GM21619 (cell line): ENCODE measurements around the gene UBE2H.
"Not testable (repeated sequence)": the region's sequence is repeated elsewhere in the genome, so short reads cannot be mapped to it uniquely, and the experiment has no call there.

Experiments used
- ATAC-seq: cut with Tn5 transposase; IDR thresholded peaks from one replicate; pipeline ENCODE4 v1.9.1; 2021; ENCODE audit not compliant: unreplicated experiment

Gene UBE2H

GRCh38 chr7:129825209-129825970 lies 127.4 kb downstream of the UBE2H start:
- ATAC-seq, result peak; percentile 60

- ATAC-seq, result peak; percentile 42
Measured at GRCh38 chr7:129824291-129825208, 128.2 kb downstream of the UBE2H start.

GRCh38 chr7:129823143-129823542 lies 129.6 kb downstream of the UBE2H start:
- not testable (repeated sequence) for ATAC-seq

- no peak for ATAC-seq
Measured at GRCh38 chr7:129821476-129821875, 131.3 kb downstream of the UBE2H start.

- ATAC-seq, result no peak
Measured at GRCh38 chr7:129816742-129817141, 136.0 kb downstream of the UBE2H start.

- no peak for ATAC-seq
Measured at GRCh38 chr7:129807863-129808262, 144.9 kb downstream of the UBE2H start.

- no peak for ATAC-seq
Measured at GRCh38 chr7:129804890-129805719, 147.7 kb downstream of the UBE2H start.

GRCh38 chr7:129804111-129804889 lies 148.5 kb downstream of the UBE2H start:
- no peak for ATAC-seq

- ATAC-seq, result no peak
Measured at GRCh38 chr7:129803546-129804081, 149.1 kb downstream of the UBE2H start.

GRCh38 chr7:129801882-129802281 lies 150.9 kb downstream of the UBE2H start:
- no peak for ATAC-seq

GRCh38 chr7:129800901-129801300 lies 151.9 kb downstream of the UBE2H start:
- no peak for ATAC-seq

- no peak for ATAC-seq
Measured at GRCh38 chr7:129799350-129799955, 153.3 kb downstream of the UBE2H start.

GRCh38 chr7:129798616-129799349 lies 154.0 kb downstream of the UBE2H start:
- no peak for ATAC-seq

- no peak for ATAC-seq
Measured at GRCh38 chr7:129797214-129797789, 155.5 kb downstream of the UBE2H start.

GRCh38 chr7:129796186-129796775 lies 156.5 kb downstream of the UBE2H start:
- no peak for ATAC-seq

GRCh38 chr7:129794461-129794860 lies 158.3 kb downstream of the UBE2H start:
- not testable (repeated sequence) for ATAC-seq

- no peak for ATAC-seq
Measured at GRCh38 chr7:129793506-129794310, 159.1 kb downstream of the UBE2H start.
